Measurements from ENCODE around the gene PFKL. TPM values are rescaled to one million over a fixed set of nuclear protein-coding genes. Genes with fewer than 3 reads are reported as not detected.

PFKL gene
- total and polyA plus RNA-seq, 2 experiments from 2014 or later, result 40.3 to 106 TPM

DNA sequence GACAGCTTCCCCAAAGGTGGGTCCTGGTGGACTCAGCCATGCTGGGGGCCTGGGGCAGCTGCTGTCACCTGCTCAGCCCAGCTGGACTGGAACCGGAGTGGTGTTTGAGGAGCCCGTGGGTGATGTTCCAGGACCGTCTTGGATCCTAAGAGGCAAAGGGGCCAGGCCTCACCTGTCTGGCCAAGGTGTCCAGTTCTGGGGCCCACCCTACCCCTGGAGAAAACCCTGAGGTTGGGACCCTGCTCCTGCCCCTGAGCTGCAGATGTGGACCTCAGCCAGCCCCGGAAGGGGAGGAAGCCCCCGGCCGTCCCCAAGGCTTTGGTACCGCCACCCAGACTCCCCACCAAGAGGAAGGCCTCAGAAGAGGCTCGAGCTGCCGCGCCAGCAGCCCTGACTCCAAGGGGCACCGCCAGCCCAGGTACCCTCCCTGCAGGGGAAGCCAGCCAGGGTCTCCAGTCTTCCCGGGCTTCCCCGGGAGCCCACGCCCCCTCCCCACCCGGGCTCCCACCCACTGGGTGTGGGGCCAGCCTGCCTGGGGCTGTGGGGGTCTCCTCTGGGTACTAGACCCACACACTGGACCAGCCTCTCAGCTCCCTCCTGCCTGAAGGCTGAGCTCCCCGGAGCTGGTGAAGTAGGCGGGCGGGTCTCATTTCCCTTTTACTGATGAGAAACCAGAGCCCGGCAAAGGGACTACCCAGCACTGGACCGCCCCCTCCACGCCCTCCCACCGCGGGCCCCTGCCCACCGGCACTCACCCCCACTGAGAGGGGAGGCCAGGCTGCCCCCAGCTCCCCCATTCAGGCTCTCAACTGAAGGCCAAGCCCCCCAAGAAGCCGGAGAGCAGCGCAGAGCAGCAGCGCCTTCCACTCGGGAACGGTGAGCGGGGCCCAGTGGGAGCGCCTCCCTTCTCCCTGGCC is 12.9 kb upstream of the PFKL start (continued):
- TF ChIP-seq ZNF462 (CRISPR knock-in tag; IDR thresholded peaks at IDR 0.05) (no peak), ZNF114 (CRISPR knock-in tag; IDR thresholded peaks at IDR 0.05) (no peak), STAT1 (IDR thresholded peaks at IDR 0.05; ENCODE audit: unreplicated experiment) (no peak)

GRCh38 chr21:44288251-44289110 is 11.4 kb upstream of the PFKL start:
- Mint-ChIP-seq H3K4me1 (peaks cover 5% of the 10 kb centered on the region), H3K4me3 (no peak overlapping the region), H3K36me3 (ENCODE audit: low read depth) (no peaks in the 10 kb centered on the region), H3K9me3 (no peaks in the 10 kb centered on the region), H3K27ac (no peak overlapping the region), H3K27me3 (ENCODE audit: insufficient read depth, low read depth, poor library complexity) (peaks cover 8% of the 10 kb centered on the region)
- no peak for ATAC-seq
- no peak for DNase-seq (ENCODE audit: low spot score)
- peaks cover 11% of the 10 kb centered on the region; the same call in 1 of the 2 replicates for H3K27me3 ChIP-seq (ENCODE audit: insufficient read depth)
- no peaks in the 10 kb centered on the region for H3K36me3 ChIP-seq (ENCODE audit: insufficient read depth)
- no peak overlapping the region for H2AFZ ChIP-seq
- H3K4me2 ChIP-seq, result no peak overlapping the region
- no peaks in the 10 kb centered on the region for H4K20me1 ChIP-seq (replicated peaks; ENCODE audit: insufficient read depth)
- no peak overlapping the region for H3K4me3 ChIP-seq
- no peak overlapping the region for H3K27ac ChIP-seq (ENCODE audit: low read depth)
- no peaks in the 10 kb centered on the region for H3K79me2 ChIP-seq (replicated peaks; ENCODE audit: insufficient read depth)
- H3K9me2 ChIP-seq (ENCODE audit: insufficient read depth), result no peaks in the 10 kb centered on the region
- H3K4me1 ChIP-seq (ENCODE audit: insufficient read depth), result peaks cover 4% of the 10 kb centered on the region
- H3F3A ChIP-seq (replicated peaks; ENCODE audit: low read depth), result no peaks in the 10 kb centered on the region
- no peak for TF ChIP-seq EZH2 (IDR thresholded peaks at IDR 0.05; ENCODE audit: low read depth, unreplicated experiment)
- TF ChIP-seq ZNF114 (CRISPR knock-in tag; IDR thresholded peaks at IDR 0.05), result no peak
- no peak for TF ChIP-seq ETS1 (IDR thresholded peaks at IDR 0.05)
- no peak for TF ChIP-seq EZH2phosphoT487 (IDR thresholded peaks at IDR 0.05; ENCODE audit: unreplicated experiment)
- TF ChIP-seq ZNF331 (CRISPR knock-in tag; IDR thresholded peaks at IDR 0.05; ENCODE audit: low read depth), result no peak
